ENCODE results near the gene CASP14.
"Not testable (repeated sequence)": the region's sequence is repeated elsewhere in the genome, so short reads cannot be mapped to it uniquely, and the experiment has no call there.

Gene CASP14

DNA sequence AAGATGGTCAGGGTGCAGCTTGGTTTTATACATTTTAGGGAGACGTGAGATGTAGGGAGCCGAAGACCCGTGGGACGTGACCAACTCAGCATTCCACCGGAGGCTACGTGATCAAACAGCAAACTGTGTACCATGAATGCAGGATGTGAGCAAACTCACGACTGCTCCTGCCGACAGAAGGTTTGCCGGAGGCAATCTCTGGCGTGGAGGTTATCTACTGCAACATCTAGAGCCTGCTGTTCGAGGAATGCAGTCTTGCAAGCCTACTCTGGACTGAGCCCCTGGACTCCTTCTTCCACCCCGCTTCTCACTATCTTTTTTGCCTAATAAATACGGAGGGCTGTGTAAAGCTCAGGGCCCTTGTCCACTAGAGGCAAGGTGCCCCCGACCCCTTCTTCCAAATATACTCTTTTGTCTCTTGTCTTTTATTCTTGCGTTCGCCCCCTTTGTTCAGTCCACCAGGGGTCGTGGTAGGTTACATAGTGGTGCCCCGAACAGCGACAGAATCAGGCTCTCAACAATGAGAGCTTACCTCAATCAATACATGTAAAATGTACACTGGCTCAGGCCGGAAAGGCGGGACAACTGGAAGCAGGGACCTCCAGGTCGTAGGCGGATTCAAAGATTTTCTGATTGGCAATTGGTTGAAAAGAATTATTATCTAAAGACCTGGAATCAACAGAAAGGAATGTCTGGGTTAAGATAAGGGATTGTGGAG lies 23.8 kb downstream of the CASP14 start:
- no peak for DNase-seq

GRCh38 chr19:15074371-15074770 lies 25.1 kb downstream of the CASP14 start:
- DNase-seq, result no peak

GRCh38 chr19:15075806-15076205 lies 26.5 kb downstream of the CASP14 start:
- no peak for DNase-seq

DNA sequence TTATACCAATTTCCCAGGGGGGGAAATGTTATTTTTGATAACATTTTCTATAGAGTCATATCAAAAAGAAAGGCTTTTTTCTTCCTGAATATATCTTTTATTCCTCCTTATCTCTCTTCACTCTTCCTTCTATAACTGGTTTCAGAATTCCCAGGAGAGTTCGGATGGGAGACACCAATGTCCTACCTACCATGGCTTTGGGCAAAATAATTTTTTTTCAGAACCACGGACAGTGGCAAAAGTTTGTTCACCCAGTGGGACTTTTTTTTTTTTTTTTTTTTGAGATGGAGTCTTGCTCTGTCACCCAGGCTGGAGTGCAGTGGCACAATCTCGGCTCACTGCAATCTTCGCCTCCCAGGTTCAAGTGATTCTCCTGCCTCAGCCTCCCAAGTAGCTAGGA lies 30.7 kb downstream of the CASP14 start:
- DNase-seq, result not testable (repeated sequence)

- DNase-seq, result no peak
Measured at GRCh38 chr19:15081911-15082310, 32.6 kb downstream of the CASP14 start, which contains the start of gene OR1I1. OR1I1 (plus strand) TSS chr19:15082211; CDS start chr19:15087066, 4,855 bp downstream.

DNA sequence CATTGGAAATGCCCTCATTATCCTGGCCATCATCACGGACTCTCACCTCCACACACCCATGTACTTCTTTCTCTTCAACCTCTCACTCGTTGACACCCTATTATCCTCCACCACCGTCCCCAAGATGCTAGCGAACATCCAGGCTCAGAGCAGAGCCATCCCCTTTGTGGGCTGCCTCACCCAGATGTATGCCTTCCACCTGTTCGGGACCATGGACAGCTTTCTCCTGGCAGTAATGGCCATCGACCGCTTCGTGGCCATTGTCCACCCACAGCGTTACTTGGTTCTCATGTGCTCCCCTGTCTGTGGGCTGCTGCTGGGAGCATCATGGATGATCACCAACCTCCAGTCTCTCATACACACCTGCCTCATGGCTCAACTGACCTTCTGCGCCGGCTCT lies 37.9 kb downstream of the CASP14 start:
- DNase-seq, result no peak

GRCh38 chr19:15091918-15092753 lies 42.9 kb downstream of the CASP14 start:
- DNase-seq, result peak; percentile 37

DNA sequence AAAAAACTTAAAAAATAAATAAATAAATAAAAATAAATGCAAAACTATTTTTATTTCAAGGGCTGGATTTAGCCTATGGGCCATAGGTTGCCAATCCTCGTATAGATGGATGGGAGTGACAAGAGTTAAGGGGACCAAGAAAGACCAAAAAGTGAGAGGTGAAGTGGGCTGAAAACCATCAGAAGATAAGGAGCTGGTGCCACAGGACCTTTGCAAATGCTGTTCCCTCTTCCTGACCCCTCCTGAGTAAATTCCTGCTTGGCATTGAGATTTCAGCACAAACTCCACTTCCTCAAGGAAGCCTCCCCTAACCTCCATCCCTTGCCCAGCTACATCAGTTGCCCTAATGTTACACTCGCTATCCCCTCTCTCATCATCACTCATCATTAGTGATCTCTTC lies 43.7 kb downstream of the CASP14 start:
- no peak for DNase-seq

DNA sequence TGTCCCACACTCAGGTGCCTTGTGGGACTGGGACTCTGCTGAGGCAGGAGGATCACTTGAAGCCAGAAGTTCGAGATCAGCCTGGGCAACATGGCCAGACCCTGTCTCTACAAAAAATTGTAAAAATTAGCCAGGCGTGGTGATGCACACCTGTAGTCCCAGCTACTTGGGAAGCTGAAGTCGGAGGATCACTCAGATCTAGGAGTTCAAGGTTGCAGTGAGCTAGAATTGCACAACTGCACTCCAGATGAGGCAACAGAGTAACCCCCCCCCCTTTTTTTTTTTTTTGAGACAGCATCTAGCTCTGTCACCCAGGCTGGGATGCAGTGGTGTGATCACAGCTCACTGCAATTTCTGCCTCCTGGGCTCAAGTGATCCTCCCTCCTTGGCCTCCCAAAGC lies 46.9 kb downstream of the CASP14 start:
- DNase-seq, result no peak

DNA sequence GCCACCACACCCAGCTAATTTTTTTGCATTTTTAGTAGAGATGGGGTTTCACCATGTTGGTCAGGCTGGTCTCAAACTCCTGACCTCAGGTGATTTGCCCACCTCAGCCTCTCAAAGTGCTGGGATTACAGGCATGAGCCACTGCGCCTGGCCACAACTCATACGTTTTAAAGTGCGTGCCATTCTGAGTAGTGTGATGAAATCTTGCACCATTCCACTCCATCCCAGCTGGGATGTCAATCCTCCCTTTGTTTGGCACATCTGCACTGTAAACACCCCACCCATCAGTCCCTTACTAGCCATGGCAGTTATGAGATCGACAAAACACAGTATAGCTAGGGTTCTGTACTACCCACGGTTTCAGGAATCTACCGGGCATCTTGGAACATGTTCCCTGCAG lies 48.7 kb downstream of the CASP14 start:
- not testable (repeated sequence) for DNase-seq

DNA sequence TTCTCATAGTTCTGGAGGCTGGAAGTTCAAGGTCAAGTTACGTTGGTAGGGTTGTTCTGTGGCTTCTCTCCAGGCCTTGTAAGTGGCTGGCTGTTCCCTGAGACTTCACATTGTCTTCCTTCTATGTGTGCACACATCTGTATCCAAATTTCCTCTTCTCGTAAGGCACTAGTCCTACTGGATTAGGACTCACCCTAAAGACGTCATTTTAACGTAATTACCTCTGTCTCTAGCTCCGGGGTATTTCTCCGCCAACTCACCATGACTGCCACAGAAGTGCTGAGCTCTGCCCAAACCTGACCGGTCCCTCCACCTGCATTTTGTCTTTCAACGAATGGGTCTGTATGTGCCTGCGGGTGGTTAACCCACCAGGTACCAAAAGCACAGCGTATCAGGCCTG lies 49.2 kb downstream of the CASP14 start:
- DNase-seq, result no peak

GRCh38 chr19:15099017-15099582 lies 49.8 kb downstream of the CASP14 start:
- no peak for DNase-seq

DNA sequence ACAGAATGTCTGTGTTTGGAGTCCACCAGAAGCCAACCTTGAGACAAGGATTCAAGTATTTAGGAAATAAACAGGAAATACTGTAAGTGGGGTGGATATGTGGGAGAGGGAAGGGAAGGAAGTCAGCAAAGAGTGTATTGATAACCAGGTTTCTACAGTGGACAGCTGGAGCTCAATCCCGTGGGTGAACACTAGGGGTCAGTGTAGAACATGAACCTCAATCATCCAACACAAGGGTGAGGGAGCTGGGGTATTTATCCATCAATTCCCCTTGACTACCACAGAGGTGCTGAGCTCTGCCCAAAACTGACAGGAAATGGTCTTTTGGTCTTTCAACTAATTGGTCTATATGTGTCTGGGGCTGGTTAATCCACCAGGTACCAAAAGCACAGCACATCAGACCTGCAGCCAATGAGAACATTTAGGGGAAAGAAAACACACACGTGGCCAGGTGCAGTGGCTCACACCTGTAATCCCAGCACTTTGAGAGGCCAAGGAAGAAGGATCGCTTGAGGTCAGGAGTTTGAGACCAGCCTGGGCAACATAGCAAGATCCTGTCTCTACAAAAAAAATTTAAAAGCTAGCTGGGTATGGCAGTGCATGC lies 52.3 kb downstream of the CASP14 start:
- DNase-seq, result no peak

- no peak for DNase-seq
Measured at GRCh38 chr19:15104003-15104402, 54.7 kb downstream of the CASP14 start.

DNA sequence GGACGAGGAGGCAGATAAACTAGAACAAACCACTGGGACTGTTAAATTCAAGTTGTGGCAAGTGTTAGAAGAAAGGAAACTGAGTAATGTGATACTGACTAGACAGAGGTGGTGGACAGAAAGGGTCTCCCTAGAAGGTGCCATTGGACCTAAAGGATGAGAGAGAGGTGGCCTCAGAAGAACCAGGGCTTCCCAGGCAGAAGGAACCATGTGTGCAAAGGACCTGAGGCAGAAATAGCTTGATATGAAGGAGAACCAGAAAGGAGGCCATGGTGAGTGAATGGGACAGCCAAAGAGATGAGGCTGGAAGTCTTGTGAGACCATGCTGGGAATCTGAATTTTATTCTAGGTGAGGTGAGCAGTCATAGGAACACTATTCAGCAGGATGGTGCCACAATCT lies 55.1 kb downstream of the CASP14 start:
- DNase-seq, result no peak

DNA sequence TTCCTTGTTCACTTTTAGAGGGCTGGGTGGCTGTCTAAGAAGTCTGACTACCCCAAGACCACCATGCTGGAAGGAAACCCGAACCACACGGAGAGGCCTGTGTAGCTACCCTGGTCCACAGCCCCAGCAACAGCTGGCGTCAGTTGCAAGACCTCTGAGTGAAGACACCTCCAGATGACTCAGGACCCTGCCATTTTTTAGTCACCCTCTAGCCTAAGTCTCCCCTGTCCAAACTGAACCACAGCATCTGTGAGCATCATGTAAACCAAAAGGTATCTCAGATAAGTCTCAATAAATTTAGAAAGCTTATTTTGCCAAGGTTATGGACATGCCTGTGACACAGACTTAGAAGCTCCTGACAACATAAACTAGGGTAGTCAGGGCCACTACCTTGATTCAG lies 55.8 kb downstream of the CASP14 start:
- DNase-seq, result no peak

GRCh38 chr19:15107061-15108010 lies 58.1 kb downstream of the CASP14 start, which contains the start of gene SYDE1:
SYDE1 (plus strand) TSS chr19:15107401; CDS start chr19:15107434, 33 bp downstream.
- no peak for DNase-seq

Data from NCI-H2029 treated with DMSO at 0.1 percent for 48 hours (cell line).